ENCODE results near the gene ALDH3A1.

The ALDH3A1 gene

GRCh38 chr17:19706791-19707727, 41.0 kb downstream of the ALDH3A1 start:
- no peak for DNase-seq (ENCODE audit: low read depth)
- no peak for TF ChIP-seq MYC (IDR thresholded peaks at IDR 0.05; ENCODE audit: low read depth, low read length)
- no peak for TF ChIP-seq POLR2A (IDR thresholded peaks at IDR 0.05; ENCODE audit: extremely low read depth, insufficient read length)
- TF ChIP-seq CTCF (IDR thresholded peaks at IDR 0.05; ENCODE audit: low read depth, low read length) = no peak
- no peak for TF ChIP-seq MAX (IDR thresholded peaks at IDR 0.05; ENCODE audit: low read depth, low read length)
- H3K4me3 ChIP-seq (ENCODE audit: low read depth, low read length) = no peak overlapping the region

GRCh38 chr17:19705771-19706770, 42.0 kb downstream of the ALDH3A1 start:
- DNase-seq (ENCODE audit: low read depth) = no peak
- no peak overlapping the region for H3K4me3 ChIP-seq (ENCODE audit: low read depth, low read length)
- TF ChIP-seq MYC (IDR thresholded peaks at IDR 0.05; ENCODE audit: low read depth, low read length) = no peak
- TF ChIP-seq CTCF (IDR thresholded peaks at IDR 0.05; ENCODE audit: low read depth, low read length) = no peak
- TF ChIP-seq MAX (IDR thresholded peaks at IDR 0.05; ENCODE audit: low read depth, low read length) = no peak
- TF ChIP-seq POLR2A (IDR thresholded peaks at IDR 0.05; ENCODE audit: extremely low read depth, insufficient read length) = no peak

GRCh38 chr17:19705201-19705600, 42.9 kb downstream of the ALDH3A1 start:
- no peak for DNase-seq (ENCODE audit: low read depth)
- no peak for TF ChIP-seq POLR2A (IDR thresholded peaks at IDR 0.05; ENCODE audit: extremely low read depth, insufficient read length)
- TF ChIP-seq CTCF (IDR thresholded peaks at IDR 0.05; ENCODE audit: low read depth, low read length) = no peak
- TF ChIP-seq MAX (IDR thresholded peaks at IDR 0.05; ENCODE audit: low read depth, low read length) = no peak
- TF ChIP-seq MYC (IDR thresholded peaks at IDR 0.05; ENCODE audit: low read depth, low read length) = no peak
- H3K4me3 ChIP-seq (ENCODE audit: low read depth, low read length) = no peak overlapping the region

GRCh38 chr17:19703828-19704613, 44.1 kb downstream of the ALDH3A1 start:
- TF ChIP-seq MAX (IDR thresholded peaks at IDR 0.05; ENCODE audit: low read depth, low read length) (no peak), POLR2A (IDR thresholded peaks at IDR 0.05; ENCODE audit: extremely low read depth, insufficient read length) (no peak), CTCF (IDR thresholded peaks at IDR 0.05; ENCODE audit: low read depth, low read length) (no peak), MYC (IDR thresholded peaks at IDR 0.05; ENCODE audit: low read depth, low read length) (no peak)
- no peak overlapping the region for H3K4me3 ChIP-seq (ENCODE audit: low read depth, low read length)
- no peak for DNase-seq (ENCODE audit: low read depth)

Data from NB4 (cell line).